ENCODE measurements around the gene CENPX. TPM values are rescaled to one million over a fixed set of nuclear protein-coding genes. Genes with fewer than 3 reads are reported as not detected.

CENPX gene
- polyA plus RNA-seq, 1 experiment, result 57.0 TPM

DNA sequence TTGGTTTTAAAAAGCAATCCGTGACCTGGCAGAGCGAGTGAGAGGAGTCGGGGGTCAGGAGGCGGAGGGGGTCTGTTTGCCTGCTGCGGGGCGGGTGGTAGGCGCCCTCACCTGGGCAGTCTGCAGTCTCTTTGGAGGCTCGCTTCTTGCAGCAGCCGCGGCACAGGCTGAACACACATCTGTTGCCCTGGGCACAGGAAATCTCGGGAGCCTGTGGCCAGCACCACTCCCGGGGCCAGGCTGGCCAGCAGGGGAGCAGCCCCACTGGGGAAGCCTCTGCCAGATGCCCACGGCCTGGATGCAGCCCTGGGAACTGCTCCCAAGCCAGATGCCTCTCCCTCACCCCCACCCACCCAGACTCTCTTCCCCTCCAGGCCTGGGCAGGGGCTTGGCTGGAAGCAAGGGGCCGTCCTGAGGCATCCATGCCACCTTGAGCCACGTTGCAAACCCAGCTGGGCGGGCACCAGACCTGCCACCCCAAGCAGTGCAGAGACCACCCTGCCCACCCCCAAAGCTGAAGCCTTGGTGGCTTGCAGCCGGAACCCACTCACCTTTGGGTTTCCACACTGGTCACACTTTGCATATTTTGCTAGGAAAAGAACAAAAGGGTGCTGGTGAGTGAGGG, 35.7 kb upstream of the CENPX start:
- peaks cover 69% of the 10 kb centered on the region for H3K36me3 ChIP-seq (ENCODE audit: control insufficient read depth, insufficient read depth, low read length)
- no peak overlapping the region for H3K4me3 ChIP-seq (ENCODE audit: low read depth, low read length)
- DNase-seq (ENCODE audit: low read depth), result no peak
- CTCF ChIA-PET, result interaction anchor here (1.4 to 2.5 kb wide), 2 partner anchors 28 to 98 kb away, joined by 5 to 7 read pairs; no protein-coding TSS in a partner anchor
- H3K27me3 ChIP-seq (ENCODE audit: control insufficient read depth, insufficient read depth, low read length), result no peaks in the 10 kb centered on the region
- POLR2A ChIA-PET, result no interaction called here
- TF ChIP-seq CTCF (IDR thresholded peaks at IDR 0.05; ENCODE audit: insufficient read depth, low read depth, low read length), result no peak

DNA sequence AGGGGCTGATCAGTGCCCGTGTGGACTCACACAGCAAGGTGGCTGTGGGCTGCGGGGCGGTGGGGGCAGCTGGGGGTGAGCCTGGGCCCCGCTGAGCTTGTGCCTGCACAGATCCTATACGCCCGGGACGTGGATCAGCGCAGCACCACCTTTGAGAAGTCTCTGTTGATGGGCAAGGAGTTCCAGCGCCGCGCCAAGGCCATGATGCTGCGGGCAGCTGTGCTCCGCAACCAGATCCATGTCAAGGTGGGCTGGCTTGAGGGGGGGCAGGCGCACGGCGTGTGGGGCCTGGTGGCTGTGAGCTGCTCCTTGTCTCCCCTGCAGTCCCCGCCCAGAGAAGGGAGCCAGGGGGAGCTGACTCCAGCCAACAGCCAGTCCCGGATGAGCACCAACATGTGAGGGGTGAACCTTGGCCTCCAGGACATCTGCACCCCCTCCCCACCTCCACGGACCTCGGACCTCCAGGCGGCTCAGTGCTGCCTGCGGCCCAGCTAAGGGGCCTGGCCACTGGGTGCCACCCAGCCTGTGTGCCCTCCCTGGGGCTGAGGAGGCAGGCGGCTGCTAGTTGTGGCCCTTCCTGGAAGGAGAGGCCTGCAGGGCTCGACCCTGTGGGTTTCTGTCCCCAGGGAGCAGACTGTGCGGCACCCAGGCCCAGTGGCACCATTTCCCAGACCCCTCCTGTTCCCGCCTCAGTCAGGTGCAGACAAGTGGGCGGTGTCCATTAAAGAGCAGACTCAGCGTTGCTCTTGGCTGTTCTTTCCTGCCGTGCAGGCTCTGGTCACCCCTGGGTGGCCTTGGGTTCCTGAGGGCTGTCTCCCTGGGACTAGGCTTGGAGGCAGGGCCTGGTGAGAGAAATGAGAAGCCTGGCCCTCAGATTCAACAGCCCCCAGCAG, 34.3 kb upstream of the CENPX start:
- ChIA-PET POLR2A (no interaction called here), CTCF (interaction anchor here (1.0 to 1.4 kb wide), 2 partner anchors 26 to 97 kb away, joined by 3 to 5 read pairs; no protein-coding TSS in a partner anchor)
- Histone ChIP-seq H3K27me3 (ENCODE audit: control insufficient read depth, insufficient read depth, low read length) (no peaks in the 10 kb centered on the region), H3K4me3 (ENCODE audit: low read depth, low read length) (no peak overlapping the region), H3K36me3 (ENCODE audit: control insufficient read depth, insufficient read depth, low read length) (peaks cover 60% of the 10 kb centered on the region)
- DNase-seq (ENCODE audit: low read depth), result no peak
- no peak for TF ChIP-seq CTCF (IDR thresholded peaks at IDR 0.05; ENCODE audit: insufficient read depth, low read depth, low read length)

DNA sequence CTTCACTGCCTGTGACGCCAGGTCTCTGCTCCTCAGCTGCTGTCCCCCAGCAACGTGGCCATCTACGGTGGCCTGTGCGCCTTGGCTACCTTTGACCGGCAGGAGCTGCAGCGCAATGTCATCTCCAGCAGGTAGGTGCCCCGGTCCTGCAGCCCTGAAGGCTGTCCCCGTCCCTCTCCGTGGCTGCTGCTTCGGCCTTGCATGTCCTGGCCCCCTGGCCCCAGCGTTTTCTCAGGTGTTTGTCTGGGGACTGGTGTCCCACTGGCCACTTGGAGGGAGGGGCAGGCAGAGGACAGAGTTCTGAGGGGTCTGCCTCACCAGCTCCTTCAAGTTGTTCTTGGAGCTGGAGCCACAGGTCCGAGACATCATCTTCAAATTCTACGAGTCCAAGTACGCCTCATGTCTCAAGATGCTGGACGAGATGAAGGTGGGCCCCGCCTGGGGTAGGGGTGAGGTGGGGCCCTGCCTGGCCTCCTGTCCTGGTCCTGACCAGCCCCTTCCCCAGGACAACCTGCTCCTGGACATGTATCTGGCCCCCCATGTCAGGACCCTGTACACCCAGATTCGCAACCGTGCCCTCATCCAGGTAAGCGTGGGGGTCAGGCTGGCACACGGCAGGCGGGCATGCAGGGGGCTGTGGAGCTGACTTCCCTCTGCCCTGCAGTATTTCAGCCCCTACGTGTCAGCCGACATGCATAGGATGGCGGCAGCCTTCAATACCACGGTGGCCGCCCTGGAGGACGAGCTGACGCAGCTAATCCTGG, 33.5 kb upstream of the CENPX start:
- no peak for DNase-seq (ENCODE audit: low read depth)
- POLR2A ChIA-PET, result interaction anchor here (0.5 kb wide), 1 partner anchor 126 kb away, joined by 5 read pairs; no protein-coding TSS in a partner anchor
- CTCF ChIA-PET, result interaction anchor here (1.0 kb wide), 1 partner anchor 26 kb away, joined by 3 read pairs; no protein-coding TSS in a partner anchor
- Histone ChIP-seq H3K27me3 (ENCODE audit: control insufficient read depth, insufficient read depth, low read length) (no peaks in the 10 kb centered on the region), H3K36me3 (ENCODE audit: control insufficient read depth, insufficient read depth, low read length) (peaks cover 54% of the 10 kb centered on the region), H3K4me3 (ENCODE audit: low read depth, low read length) (no peak overlapping the region)
- TF ChIP-seq CTCF (IDR thresholded peaks at IDR 0.05; ENCODE audit: insufficient read depth, low read depth, low read length), result no peak

DNA sequence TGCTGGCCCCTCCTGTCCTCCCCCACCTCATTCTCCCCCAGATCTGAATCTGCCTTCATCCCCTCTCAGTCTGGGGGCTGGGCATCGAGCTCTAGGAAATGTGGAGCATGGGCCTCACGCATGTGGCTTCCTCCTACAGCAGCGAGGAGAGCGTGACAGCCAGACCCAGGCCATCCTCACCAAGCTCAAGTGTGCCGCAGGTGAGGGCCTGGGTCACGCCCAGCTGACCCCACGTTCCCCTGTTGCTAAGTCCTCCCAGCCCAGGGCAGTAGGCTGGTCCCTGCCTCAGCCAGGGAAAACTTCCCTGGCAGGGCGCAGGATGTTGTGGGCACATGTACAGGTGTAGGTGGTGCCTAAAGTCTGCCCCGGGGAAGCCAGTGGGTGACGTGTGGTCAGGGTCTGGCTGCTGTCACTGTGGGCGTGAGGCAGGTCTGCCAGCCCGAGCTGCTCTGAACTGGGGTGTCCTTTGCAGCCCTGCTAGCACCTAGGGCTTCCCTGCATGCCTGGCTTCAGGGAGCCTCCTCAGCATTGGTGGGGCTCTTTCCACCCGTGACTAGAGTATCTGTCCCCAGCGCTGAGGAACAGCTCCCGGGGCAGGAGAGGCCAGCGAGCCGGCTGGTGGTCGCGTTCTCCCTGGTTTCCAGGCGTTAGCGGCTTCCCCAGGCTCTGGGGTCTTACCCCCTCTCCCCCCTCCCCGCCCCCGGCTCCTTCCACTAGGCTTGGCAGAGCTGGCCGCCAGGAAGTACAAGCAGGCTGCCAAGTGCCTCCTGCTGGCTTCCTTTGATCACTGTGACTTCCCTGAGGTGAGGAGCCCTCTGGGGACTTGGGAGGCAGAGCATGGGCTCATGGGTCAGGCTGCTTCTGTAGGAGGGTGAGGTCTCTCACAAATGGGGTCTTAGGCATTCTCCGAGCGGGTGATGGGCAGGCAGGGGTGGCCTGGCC, 32.6 kb upstream of the CENPX start:
- DNase-seq (ENCODE audit: low read depth), result no peak
- ChIA-PET POLR2A (no interaction called here), CTCF (interaction anchor here (1.6 kb wide), 1 partner anchor 24 kb away, joined by 5 read pairs; the partner anchor contains the start of gene RAC3)
- TF ChIP-seq CTCF (IDR thresholded peaks at IDR 0.05; ENCODE audit: insufficient read depth, low read depth, low read length), result no peak
- no peak overlapping the region for H3K4me3 ChIP-seq (ENCODE audit: low read depth, low read length)
- H3K36me3 ChIP-seq (ENCODE audit: control insufficient read depth, insufficient read depth, low read length), result peaks cover 47% of the 10 kb centered on the region
- H3K27me3 ChIP-seq (ENCODE audit: control insufficient read depth, insufficient read depth, low read length), result no peaks in the 10 kb centered on the region
